ENCODE measurements around the gene BNC2.

GRCh38 chr9:16613605-16614004, 256.9 kb downstream of the BNC2 start:
- no peak for TF ChIP-seq POLR2A (IDR thresholded peaks at IDR 0.05; ENCODE audit: low read depth, low read length)
- TF ChIP-seq, protein P1, sequence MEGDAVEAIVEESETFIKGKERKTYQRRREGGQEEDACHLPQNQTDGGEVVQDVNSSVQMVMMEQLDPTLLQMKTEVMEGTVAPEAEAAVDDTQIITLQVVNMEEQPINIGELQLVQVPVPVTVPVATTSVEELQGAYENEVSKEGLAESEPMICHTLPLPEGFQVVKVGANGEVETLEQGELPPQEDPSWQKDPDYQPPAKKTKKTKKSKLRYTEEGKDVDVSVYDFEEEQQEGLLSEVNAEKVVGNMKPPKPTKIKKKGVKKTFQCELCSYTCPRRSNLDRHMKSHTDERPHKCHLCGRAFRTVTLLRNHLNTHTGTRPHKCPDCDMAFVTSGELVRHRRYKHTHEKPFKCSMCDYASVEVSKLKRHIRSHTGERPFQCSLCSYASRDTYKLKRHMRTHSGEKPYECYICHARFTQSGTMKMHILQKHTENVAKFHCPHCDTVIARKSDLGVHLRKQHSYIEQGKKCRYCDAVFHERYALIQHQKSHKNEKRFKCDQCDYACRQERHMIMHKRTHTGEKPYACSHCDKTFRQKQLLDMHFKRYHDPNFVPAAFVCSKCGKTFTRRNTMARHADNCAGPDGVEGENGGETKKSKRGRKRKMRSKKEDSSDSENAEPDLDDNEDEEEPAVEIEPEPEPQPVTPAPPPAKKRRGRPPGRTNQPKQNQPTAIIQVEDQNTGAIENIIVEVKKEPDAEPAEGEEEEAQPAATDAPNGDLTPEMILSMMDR (conservative IDR thresholded peaks at IDR 0.05; ENCODE audit: low read depth, low read length) = no peak
- TF ChIP-seq, protein P2, sequence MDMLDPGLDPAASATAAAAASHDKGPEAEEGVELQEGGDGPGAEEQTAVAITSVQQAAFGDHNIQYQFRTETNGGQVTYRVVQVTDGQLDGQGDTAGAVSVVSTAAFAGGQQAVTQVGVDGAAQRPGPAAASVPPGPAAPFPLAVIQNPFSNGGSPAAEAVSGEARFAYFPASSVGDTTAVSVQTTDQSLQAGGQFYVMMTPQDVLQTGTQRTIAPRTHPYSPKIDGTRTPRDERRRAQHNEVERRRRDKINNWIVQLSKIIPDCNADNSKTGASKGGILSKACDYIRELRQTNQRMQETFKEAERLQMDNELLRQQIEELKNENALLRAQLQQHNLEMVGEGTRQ (IDR thresholded peaks at IDR 0.05; ENCODE audit: low read depth, low read length) = no peak
- TF ChIP-seq MXI1 (IDR thresholded peaks at IDR 0.05; ENCODE audit: borderline replicate concordance, low read depth, low read length) = no peak
- TF ChIP-seq CHD1 (IDR thresholded peaks at IDR 0.05; ENCODE audit: low read depth, low read length) = no peak
- no peak for TF ChIP-seq CEBPB (IDR thresholded peaks at IDR 0.05; ENCODE audit: low read depth, low read length)
- no peak for TF ChIP-seq RCOR1 (IDR thresholded peaks at IDR 0.05; ENCODE audit: insufficient replicate concordance, low read length)
- TF ChIP-seq, protein P3, sequence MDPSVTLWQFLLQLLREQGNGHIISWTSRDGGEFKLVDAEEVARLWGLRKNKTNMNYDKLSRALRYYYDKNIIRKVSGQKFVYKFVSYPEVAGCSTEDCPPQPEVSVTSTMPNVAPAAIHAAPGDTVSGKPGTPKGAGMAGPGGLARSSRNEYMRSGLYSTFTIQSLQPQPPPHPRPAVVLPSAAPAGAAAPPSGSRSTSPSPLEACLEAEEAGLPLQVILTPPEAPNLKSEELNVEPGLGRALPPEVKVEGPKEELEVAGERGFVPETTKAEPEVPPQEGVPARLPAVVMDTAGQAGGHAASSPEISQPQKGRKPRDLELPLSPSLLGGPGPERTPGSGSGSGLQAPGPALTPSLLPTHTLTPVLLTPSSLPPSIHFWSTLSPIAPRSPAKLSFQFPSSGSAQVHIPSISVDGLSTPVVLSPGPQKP (IDR thresholded peaks at IDR 0.05; ENCODE audit: borderline replicate concordance, low read depth, low read length) = no peak
- no peak for TF ChIP-seq BHLHE40 (IDR thresholded peaks at IDR 0.05; ENCODE audit: low read depth, low read length)
- no peak for TF ChIP-seq MAZ (IDR thresholded peaks at IDR 0.05; ENCODE audit: borderline replicate concordance, low read depth, low read length)
- no peak for TF ChIP-seq FOS (IDR thresholded peaks at IDR 0.05; ENCODE audit: low read depth, low read length)
- TF ChIP-seq SMC3 (IDR thresholded peaks at IDR 0.05; ENCODE audit: low read depth, low read length) = no peak
